HG02981 (cell line): Measurements from ENCODE around the gene WWTR1.

Source experiments
- ATAC-seq: cut with Tn5 transposase; IDR thresholded peaks from one replicate; pipeline ENCODE4 v1.9.1; 2021; ENCODE audit warnings: mild to moderate bottlenecking, moderate library complexity; ENCODE audit not compliant: unreplicated experiment

Gene WWTR1

DNA sequence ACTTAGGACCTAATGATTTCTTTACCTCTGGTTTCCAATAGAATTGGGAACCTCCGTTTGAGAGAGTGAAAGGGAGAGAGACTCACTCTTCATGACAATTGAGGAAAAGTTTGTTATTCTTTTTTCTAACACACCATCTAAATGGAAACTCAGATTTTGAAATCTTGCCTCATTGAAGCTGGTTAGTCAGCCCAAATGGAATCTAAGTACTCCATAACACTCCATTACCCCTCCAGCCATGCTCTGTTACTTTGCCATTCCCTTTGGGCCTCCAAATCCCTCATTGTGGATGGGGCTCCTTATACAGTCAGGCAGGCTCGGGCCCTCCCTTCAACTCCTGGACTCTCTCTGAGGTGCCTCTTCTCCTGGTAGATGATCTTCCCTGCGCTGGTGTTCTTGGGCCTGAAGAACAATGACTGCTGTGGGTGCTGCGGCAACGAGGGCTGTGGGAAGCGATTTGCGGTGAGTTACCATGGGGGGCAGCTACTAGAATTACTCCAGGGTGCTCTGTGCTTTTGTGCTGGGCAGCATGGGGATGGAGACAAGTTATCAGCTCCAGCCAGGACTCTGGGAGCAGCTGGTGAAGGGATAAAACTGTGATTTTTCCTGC lies 182.3 kb downstream of the WWTR1 start:
- no peak for ATAC-seq

DNA sequence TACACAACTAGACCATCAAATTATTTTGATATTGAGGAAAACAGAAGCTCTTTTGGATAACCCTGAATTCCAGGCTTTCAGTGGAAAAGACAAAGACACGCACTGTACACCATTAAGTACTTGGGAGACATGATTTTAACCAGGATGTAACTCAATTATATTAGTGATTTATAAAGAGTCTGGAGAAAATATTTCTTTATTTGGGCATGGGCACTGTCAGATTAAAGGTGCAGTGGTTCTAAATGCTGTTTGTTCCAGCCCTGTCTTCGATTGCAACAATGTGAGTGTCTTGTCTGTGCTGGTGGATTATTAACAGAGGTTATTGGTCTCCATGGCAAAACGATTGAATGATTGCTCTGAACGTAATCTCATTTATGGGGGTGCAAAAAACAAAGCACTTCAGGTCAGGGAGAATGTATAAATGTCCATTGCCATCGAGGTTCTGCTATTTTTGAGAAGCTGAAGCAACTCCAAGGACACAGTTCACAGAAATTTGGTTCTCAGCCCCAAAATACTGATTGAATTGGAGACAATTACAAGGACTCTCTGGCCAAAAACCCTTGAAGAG lies 183.5 kb downstream of the WWTR1 start, which contains the start of gene TM4SF4:
Gene TM4SF4 (plus strand): TSS at position 448 of the 568 bp plus-strand sequence. CDS start 181 bp downstream, outside the sequence.
- ATAC-seq, result no peak

DNA sequence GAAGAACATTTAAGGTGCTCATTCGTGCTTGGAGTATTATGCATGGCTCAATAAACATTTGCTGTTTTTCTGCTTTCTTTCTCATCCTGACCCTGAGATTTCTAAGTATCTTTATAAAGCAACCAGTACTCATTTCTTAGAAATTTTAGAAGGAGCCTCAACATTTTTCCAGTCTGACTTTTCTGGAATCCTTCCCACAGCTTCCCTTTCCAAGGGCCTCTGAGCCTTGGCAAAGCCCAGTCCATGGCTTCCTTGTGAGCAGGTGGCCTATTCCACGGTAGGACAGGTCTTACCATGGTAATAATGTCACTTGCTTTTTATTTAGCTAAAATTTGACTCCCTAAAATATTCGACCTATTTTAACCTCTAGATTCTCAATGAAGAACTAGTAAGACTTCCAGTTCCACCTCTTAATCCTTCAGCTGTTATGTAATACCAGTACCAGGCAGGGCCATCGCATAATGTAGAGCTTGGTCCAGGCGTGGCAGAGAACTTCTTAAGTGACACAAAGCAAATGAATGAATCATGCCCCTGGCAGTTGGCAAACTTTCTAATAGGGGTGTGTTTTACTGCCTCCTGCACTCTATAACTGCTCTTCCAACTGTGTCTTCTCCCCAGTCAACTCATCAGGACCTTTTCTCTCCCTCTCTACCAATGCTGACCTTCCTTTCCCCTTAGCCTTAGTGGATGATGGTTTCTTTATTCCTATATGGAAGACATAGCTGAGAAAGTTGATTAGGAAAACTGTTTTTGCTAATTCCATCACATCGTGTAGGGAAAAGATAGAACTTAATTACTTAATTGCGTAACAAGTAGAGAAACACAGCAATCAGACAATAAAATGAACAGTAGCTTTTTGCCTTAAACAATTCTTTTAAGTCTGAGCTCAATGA lies 184.2 kb downstream of the WWTR1 start:
- ATAC-seq, result no peak

DNA sequence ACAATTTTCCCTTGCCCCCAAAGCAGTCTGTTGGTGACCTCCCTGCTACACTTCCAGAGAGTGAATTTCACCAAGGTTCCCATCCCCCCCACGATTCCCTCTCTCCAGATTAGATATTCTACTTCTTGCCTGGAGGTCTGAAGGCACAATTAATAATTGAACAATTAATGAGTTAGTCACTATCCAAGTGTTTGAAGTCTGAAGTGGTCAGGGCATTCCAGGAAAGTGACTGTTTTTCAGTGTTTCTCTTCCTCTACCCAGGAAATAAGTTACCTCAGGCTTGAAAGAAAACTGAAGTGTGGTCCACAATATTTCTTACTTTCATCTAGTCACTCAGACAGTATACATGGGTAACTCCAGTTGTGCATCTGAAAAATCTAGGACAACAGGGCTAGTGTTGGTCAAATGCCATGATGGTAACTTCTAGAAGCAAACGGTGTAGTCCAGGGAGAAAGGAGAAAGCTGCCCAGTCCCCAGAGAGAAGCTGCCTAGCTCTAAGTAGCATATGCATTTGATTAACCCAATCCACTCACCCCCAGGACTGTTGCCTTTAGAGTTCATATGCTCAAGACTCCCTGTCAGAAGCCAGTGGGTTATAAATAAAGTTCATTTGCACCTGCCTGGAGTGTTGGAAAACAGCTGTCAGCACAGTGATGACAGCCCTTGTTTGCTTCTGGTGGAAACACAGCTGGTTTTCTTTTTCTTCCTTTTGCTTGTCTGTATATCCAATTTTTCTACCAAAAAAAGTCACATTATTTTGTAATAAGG lies 185.6 kb downstream of the WWTR1 start:
- ATAC-seq, result no peak

DNA sequence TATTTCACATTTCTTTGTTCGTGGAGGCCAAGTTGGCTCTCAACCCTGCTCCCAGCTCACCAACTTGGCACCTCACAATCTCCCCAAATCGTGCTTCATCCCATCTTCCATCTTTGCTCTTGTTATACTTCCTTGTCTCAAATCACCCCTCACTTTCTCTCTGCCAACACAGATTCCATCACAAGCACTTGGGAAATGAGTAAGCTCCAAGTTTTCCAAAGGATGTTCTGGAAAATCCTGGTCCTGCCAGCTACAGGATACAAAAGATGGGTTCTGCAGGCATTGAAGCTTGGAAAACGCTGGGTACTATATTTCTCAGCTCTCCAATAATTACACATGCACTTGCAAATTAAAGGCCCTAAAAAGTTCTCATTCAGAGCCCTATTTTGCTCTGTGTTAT lies 187.4 kb downstream of the WWTR1 start:
- no peak for ATAC-seq

DNA sequence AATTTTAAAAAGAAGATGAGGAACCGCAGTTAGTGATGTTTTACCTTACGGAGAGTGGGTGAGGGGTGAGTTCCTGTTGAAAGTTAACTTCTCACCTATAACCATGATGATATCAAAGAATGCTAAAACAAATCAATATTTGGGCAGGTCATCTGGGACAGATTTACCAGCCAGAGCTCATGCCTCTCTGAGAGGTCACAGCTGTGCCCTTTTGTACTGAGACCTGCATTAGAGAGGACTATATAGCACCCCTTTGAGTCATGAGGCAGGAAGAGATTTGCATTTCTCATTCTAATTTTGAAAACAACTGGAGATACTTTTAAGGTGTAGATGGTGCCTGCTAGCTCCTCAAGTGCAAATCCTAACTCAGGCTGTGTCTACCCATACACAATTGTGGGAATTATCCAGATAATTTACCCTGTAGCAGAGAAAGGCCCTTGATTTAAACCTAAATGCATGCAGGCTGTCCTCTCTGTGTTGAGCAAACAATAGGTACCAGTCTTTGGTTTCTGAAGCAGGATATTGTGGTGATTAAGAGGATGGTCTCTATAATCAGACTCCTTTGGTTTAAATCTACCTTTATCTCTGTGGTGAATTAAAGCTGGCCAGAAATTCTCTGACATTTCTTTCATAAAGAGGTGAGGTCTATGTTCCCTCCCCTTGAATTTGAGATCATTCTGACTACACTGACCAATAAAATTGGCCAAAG lies 189.2 kb downstream of the WWTR1 start:
- ATAC-seq, result peak; percentile 70
